ENCODE measurements around the gene ST6GALNAC3.

- TF ChIP-seq CTCF (conservative IDR thresholded peaks at IDR 0.05; ENCODE audit: low read length) (no peak), EZH2phosphoT487 (IDR thresholded peaks at IDR 0.05; ENCODE audit: borderline replicate concordance, low read depth, low read length) (no peak)
Observed at GRCh38 chr1:76583875-76584477, 509.4 kb downstream of the ST6GALNAC3 start.

All from OCI-LY7 (cell line).